ENCODE results near the gene CDH2. TPM values are rescaled to one million over a fixed set of nuclear protein-coding genes. Genes with fewer than 3 reads are reported as not detected.
A peak's percentile ranks its signal among the peaks of the same experiment; 100 is the strongest.

CDH2 gene
- total RNA-seq, 1 donor from 2014 or later: 370 TPM

GRCh38 chr18:28175930-28176697 is 816 bp downstream of the CDH2 start:
- Histone ChIP-seq H3K4me3 (peak overlapping the region; percentile 84), H3K27me3 (ENCODE audit: low read depth) (peaks cover 58% of the 10 kb centered on the region), H3K27ac (replicated peaks) (peak overlapping the region; percentile 94), H3K9me3 (replicated peaks) (no peaks in the 10 kb centered on the region), H3K36me3 (no peaks in the 10 kb centered on the region), H3K4me1 (peaks cover 35% of the 10 kb centered on the region)
- peak; percentile 21 for DNase-seq
- TF ChIP-seq CTCF (IDR thresholded peaks at IDR 0.05; ENCODE audit: borderline replicate concordance): no peak
- intact Hi-C loops (cut with micrococcal nuclease): no loop called here

- Histone ChIP-seq H3K27me3 (ENCODE audit: low read depth) (peaks cover 58% of the 10 kb centered on the region), H3K9me3 (replicated peaks) (no peaks in the 10 kb centered on the region), H3K27ac (replicated peaks) (peak overlapping the region; percentile 94), H3K36me3 (no peaks in the 10 kb centered on the region), H3K4me3 (peak overlapping the region; percentile 84), H3K4me1 (peaks cover 38% of the 10 kb centered on the region)
- peak; percentile 42 for DNase-seq
- intact Hi-C loops (cut with micrococcal nuclease): no loop called here
- no peak for TF ChIP-seq CTCF (IDR thresholded peaks at IDR 0.05; ENCODE audit: borderline replicate concordance)
Observed at GRCh38 chr18:28175150-28175929, 1.6 kb downstream of the CDH2 start.

GRCh38 chr18:28174181-28174905 is 2.6 kb downstream of the CDH2 start:
- intact Hi-C loops (cut with micrococcal nuclease): no loop called here
- Histone ChIP-seq H3K4me3 (peak overlapping the region; percentile 84), H3K9me3 (replicated peaks) (no peaks in the 10 kb centered on the region), H3K27ac (replicated peaks) (peak overlapping the region; percentile 94), H3K27me3 (ENCODE audit: low read depth) (peaks cover 49% of the 10 kb centered on the region), H3K4me1 (peaks cover 35% of the 10 kb centered on the region), H3K36me3 (no peaks in the 10 kb centered on the region)
- no peak for TF ChIP-seq CTCF (IDR thresholded peaks at IDR 0.05; ENCODE audit: borderline replicate concordance)
- no peak for DNase-seq

GRCh38 chr18:28171837-28172236 is 5.1 kb downstream of the CDH2 start:
- no peak for DNase-seq
- Histone ChIP-seq H3K4me3 (peak overlapping the region; percentile 84), H3K27me3 (ENCODE audit: low read depth) (peaks cover 37% of the 10 kb centered on the region), H3K9me3 (replicated peaks) (no peaks in the 10 kb centered on the region), H3K27ac (replicated peaks) (peak overlapping the region; percentile 94), H3K36me3 (no peaks in the 10 kb centered on the region), H3K4me1 (peaks cover 36% of the 10 kb centered on the region)
- no peak for TF ChIP-seq CTCF (IDR thresholded peaks at IDR 0.05; ENCODE audit: borderline replicate concordance)
- intact Hi-C loops (cut with micrococcal nuclease): no loop called here

- intact Hi-C loops (cut with micrococcal nuclease): no loop called here
- H3K9me3 ChIP-seq (replicated peaks): no peaks in the 10 kb centered on the region
- H3K36me3 ChIP-seq: no peaks in the 10 kb centered on the region
- DNase-seq: no peak
- H3K27ac ChIP-seq (replicated peaks): peak overlapping the region; percentile 94
- H3K4me3 ChIP-seq: peak overlapping the region; percentile 84
- peaks cover 48% of the 10 kb centered on the region for H3K4me1 ChIP-seq
- TF ChIP-seq CTCF (IDR thresholded peaks at IDR 0.05; ENCODE audit: borderline replicate concordance): no peak
- peaks cover 8% of the 10 kb centered on the region for H3K27me3 ChIP-seq (ENCODE audit: low read depth)
Observed at GRCh38 chr18:28168725-28169124, 8.2 kb downstream of the CDH2 start.
